Posterior vena cava (tissue), 2 donors: ENCODE measurements around the gene DUS1L. TPM values are rescaled to one million over a fixed set of nuclear protein-coding genes. Genes with fewer than 3 reads are reported as not detected.

Source experiments
- DNase-seq: peaks from one replicate; pipeline ENCODE4 v3.0.0-alpha.2; 2020; ENCODE audit warnings: low spot score
- intact Hi-C, 2 donors: fragments of 100-400 bp; cut with DNase I; formaldehyde crosslinking; loops; one replicate each; pipeline versions ENCODE4 v1.14.1 to v1.14.2; 2022 to 2023
- total RNA-seq, 2 donors: library from RNA; stranded (reverse); fragmentation: NEBNext Ultra II Directional; extraction: Animal tissue kit (Norgen Biotek cat#: 25700); gene quantifications; one replicate each; pipeline ENCODE4 v1.2.1, GENCODE V29; 2021
- donor health status: DM: yes; HTN: yes; CAD: no.
- donor health status: DM: yes; HTN: yes; CAD: no.

The DUS1L gene
- total RNA-seq, 2 donors from 2014 or later: 47.8 to 48.6 TPM

DNA sequence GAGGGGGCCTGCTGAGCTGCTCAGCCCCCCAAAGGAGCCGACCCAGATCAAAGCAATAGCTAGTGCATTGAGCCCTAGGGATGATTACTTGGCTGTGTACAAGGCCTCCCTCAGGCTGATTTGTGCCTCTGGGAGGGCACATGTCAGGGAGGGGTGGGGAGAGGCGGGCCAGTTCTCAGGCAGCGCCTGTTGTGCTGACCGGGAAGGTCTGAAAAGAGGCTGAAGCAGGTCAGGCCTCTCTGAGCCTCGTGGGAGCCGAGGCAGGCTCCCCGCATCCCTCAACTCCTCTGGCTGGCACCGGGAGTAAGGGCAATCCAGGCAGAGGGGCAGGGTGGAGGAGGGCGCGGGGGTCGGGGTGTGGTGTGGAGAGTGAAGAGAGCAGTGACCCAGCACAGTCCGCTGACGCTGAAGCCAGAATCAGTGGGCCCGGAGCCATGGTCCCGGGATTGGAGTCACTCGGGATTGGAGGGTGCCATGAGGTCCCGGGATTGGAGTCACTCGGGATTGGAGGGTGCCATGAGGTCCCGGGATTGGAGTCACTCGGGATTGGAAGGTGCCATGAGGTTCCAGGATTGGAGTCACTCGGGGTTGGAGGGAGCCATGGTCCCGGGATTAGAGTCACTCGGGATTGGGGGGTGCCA, 31.1 kb downstream of the DUS1L start:
- intact Hi-C loops: loop anchor here in 1 of 2 donors (10.0 kb wide), 1 partner anchor 290 kb away; no protein-coding TSS in a partner anchor
- DNase-seq: no peak

DNA sequence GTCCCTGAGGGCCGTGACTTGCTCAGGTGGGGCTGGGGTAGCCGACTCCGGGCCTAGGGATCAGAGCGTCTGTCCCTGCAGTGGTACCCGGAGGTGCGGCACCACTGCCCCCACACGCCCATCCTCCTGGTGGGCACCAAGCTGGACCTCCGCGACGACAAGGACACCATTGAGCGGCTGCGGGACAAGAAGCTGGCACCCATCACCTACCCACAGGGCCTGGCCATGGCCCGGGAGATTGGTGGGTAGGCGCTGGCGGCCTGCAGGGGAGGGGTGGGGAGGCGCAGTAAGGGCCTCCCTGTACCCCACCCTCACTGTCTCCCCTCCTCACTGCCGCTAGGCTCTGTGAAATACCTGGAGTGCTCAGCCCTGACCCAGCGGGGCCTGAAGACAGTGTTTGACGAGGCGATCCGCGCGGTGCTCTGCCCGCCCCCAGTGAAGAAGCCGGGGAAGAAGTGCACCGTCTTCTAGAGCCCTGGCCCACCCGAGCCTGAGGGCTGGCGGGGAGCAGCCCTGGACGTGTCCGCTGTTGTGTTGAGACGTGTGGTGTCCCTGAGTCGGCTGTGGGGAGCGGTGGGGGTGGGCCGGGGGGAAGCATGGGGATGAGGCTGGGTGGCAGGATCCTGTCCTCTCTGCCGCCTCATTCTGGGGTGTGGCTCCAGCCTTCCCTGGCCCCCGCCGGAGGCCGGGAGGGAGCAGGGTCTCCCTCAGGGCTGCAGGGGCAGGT, 32.1 kb downstream of the DUS1L start:
- intact Hi-C loops: loop anchor here in 1 of 2 donors (10.0 kb wide), 1 partner anchor 291 kb away; no protein-coding TSS in a partner anchor
- DNase-seq: no peak

DNA sequence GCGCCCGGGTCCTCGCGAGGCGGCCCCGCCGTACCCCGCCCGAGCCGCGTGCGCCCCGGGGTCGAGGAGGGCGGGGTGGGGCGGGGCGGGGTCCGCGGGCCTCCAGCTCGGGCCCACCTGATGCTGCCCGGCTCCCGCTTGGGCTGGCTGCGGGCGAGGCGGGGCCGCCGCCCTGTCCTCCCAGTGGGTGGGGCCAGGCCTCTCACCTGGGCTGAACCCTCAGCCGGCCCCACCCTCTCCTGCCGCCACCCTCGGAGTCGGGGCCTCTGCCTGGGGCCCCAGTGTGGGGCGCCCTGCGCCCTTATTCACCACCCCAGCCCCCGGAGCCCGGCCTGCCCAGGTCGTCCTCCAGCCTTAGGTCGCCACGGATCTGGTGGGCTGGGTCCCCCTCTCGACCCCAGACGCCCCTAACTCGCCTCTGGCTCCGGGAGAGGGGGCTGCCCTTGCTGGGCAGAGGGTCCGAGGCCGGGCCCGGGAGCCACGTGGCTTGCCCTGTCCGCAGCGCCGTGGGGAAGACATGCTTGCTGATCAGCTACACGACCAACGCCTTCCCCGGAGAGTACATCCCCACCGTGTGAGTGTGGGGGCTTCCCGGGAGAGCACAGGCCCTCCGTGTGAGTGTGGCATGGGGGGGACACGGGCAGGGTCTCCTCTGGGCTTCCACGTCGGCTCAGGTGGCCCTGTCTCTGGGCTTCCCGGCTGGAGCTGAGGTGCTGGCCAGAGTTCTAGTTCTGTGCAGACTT, 33.5 kb downstream of the DUS1L start:
- DNase-seq: no peak
- intact Hi-C loops: loop anchor here (2.0 to 10.0 kb wide), 3 partner anchors 123 to 293 kb away; no protein-coding TSS in a partner anchor

- no peak for DNase-seq
- intact Hi-C loops: loop anchor here (2.0 to 10.0 kb wide), 3 partner anchors 123 to 293 kb away; no protein-coding TSS in a partner anchor
Observed at GRCh38 chr17:82031303-82031884, 34.2 kb downstream of the DUS1L start, which contains the start of gene RAC3. Gene RAC3, plus strand, starts transcription at chr17:82031678. Its CDS starts 84 bp downstream, at chr17:82031762.

- DNase-seq: peak; percentile 96
- intact Hi-C loops: loop anchor here (2.0 to 10.0 kb wide), 3 partner anchors 124 to 294 kb away; no protein-coding TSS in a partner anchor
Observed at GRCh38 chr17:82030470-82031302, 34.9 kb downstream of the DUS1L start.

DNA sequence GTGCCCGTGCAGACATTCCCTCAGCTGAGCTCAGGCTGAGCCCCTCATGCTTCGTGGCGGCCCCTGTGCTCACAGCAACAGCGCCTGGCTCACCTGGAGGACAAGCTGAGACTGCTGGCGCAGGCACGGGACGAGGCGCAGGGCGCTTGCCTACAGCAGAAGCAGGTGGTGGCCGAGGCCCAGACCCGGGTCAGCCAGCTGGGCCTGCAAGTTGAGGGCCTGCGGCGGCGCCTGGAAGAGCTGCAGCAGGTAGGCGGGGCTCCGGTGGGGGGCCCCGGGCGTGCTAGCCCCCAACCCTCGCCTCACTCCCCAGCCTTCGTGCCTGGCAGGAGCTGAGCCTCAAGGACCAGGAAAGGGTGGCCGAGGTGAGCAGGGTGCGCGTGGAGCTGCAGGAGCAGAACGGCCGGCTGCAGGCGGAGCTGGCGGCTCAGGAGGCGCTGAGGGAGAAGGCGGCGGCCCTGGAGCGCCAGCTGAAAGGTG, 35.6 kb downstream of the DUS1L start:
- intact Hi-C loops: loop anchor here (2.0 to 10.0 kb wide), 3 partner anchors 125 to 295 kb away; no protein-coding TSS in a partner anchor
- DNase-seq: no peak

DNA sequence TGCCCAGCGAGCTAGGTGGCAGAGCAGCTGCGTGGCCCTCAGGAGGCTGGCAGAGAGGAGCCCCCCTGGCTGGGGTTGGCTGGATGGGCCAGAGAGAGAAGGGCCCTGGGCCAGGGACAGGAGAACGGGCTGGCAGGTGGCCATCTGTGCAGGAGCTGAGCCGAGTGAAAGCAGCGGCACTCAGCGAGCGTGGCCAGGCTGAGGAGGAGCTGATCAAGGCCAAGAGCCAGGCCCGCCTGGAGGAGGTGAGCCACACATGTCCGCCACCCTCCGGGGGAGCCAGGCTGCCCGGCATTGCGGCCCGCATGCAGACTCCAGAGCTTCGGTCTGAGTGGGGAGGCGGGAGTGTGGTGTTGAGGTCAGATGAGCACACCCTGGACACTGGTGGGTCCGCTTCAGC, 36.2 kb downstream of the DUS1L start:
- no peak for DNase-seq
- intact Hi-C loops: no loop called here

- intact Hi-C loops: no loop called here
- DNase-seq: no peak
Observed at GRCh38 chr17:82028966-82029365, 36.6 kb downstream of the DUS1L start.

DNA sequence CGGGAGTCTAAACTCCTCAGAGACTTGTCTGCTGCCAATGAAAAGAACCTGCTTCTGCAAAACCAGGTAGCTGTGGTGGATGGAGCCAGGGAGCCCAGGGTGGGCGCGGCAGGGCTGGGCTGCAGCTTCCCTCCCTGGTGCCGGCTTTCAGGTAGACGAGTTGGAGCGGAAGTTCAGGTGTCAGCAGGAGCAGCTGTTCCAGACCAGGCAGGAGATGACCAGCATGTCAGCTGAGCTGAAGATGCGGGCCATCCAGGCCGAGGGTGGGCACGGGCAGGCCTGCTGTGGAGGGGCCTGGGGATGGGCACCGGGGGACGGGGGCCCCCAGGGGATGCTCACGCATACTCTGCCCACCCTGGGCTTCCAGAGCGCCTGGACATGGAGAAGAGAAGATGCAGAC, 37.4 kb downstream of the DUS1L start:
- intact Hi-C loops: no loop called here
- no peak for DNase-seq

DNA sequence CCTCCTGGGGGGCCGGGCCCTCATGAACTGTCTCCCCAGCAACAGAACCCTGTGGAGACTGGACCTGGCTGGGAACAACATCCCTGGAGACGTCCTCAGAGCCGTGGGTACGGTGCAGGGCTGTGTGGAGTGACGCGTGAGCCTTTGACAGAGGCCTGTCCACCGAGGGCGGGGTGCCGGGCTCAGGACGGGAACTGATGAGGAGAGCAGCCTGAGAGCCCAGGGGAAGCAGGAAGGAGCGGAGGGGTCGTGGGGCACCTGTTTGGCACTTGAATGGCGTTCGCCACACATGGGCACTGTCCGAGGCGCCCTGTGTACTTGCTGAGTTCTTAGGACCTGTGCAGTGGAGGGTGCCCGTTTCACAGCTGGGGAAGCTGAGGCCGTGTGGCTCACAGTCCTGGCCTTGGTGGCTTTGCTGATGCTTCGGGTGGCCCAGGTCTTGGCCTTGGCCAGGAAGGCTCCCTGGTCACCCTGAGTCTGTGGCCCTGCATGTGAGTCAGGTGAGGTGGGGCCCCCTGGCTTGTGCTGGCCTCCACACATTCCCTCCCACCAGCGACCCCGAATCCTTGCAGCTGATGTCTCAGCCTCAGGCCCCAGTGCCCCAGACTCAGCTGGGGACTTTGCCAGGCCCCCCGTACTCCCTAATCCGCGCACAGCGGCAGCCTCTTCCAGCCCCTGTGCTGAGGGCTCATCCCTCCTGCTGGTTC, 40.0 kb downstream of the DUS1L start:
- DNase-seq: no peak
- intact Hi-C loops: no loop called here

DNA sequence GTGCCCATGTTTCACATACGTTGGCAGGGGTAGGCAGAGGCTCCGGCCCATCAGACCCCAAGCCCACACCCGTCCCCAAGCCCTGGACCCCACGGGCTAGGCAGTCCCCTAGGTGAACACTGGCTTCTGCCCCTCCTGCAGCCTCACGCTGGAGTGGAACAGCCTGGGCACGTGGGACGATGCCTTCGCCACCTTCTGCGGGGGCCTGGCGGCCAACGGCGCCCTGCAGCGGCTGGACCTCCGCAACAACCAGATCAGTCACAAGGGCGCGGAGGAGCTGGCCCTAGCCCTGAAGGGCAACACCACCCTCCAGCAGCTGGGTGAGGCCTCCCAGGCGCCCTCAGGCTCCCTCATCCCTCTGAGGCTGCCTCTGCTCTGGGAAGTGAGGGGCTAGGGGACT, 40.7 kb downstream of the DUS1L start:
- intact Hi-C loops: no loop called here

DNA sequence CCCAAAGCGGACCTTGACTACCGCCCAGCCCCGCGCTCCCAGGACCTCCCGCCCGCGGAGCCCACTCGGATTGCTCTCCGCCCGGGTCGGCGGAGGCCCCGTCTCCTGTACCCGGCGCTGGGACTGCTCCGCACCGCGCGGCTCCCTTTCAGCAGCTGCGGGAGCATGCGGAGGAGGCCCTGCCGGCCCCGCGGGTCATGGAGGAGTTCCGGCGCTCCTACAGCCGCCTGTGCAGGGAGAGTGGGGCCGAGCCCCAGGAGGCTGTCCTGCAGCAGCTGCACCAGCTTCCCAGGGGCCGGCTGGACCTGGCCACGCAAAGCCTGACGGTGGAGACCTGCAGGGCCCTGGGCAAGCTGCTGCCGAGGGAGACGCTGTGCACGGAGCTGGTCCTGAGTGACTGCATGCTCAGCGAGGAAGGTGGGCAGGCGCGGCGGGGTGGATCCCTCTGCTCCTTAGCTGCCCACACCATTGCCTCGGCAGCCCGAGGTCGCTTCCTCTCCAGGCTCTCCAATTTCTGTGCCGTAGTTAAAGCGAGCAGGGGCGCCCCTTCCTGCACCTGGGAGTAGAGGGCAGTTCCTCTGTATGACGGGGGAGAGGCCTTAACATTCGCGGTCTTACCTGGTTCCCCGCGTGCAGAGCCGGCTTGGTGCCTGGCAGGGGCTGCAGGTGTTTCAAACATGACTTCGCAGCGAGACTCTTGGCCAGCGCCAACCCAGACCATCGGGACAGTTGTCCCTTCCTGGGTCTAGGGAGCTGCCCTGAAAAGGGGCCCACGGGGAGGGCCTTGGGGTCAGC, 42.0 kb downstream of the DUS1L start:
- intact Hi-C loops: no loop called here
- no peak for DNase-seq

More for the DNA sequence above, 40.7 kb downstream of the DUS1L start:
- DNase-seq: no peak

GRCh38 chr17:82022981-82023446, 42.6 kb downstream of the DUS1L start, which contains the start of gene LRRC45:
Gene LRRC45, plus strand, starts transcription at chr17:82023305. Its CDS starts 339 bp downstream, at chr17:82023644.
- peak; percentile 100 for DNase-seq
- intact Hi-C loops: no loop called here

GRCh38 chr17:82022310-82022980, 43.2 kb downstream of the DUS1L start, which contains the start of gene CENPX:
Gene CENPX, minus strand, starts transcription at chr17:82022878. Its CDS starts 17 bp downstream, at chr17:82022861.
- DNase-seq: no peak
- intact Hi-C loops: no loop called here

DNA sequence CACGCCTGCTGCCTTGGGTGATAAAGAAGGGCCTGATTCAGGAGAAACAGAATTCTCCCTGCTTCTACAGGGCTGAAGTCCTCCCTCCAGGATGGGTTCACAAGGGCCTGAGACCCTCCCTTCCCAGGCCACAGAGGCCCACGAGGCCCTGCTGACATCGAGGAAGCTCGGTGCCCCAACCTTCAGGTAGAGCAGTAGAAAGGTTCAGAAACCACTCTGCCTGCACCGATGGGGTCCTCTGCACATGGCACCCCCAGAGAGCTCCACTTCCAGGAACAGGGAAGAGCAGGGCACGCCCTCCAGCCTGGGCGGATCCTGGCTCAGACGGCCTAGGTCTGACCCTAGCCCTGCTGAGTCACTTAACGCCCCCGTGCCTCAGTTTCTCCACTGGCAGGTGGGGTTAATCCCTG, 43.7 kb downstream of the DUS1L start:
- intact Hi-C loops: loop anchor here in 1 of 2 donors (2.0 kb wide), 1 partner anchor 63 kb away; no protein-coding TSS in a partner anchor
- DNase-seq: no peak
